Upper lobe of left lung (tissue), 6 donors: ENCODE results near the gene CACNA1S. TPM values are rescaled to one million over a fixed set of nuclear protein-coding genes. Genes with fewer than 3 reads are reported as not detected.

Experiments
- ATAC-seq, 2 donors: fragments of 200-7000 bp; cut with Tn5 transposase; one replicate each; pipeline ENCODE4 v1.9.1; 2022; ENCODE audit warnings: mild to moderate bottlenecking in 2 of 2, moderate library complexity in 2 of 2; ENCODE audit not compliant: low FRiP score in 2 of 2
- DNase-seq, 2 donors: peaks; one replicate each; pipeline ENCODE4 v3.0.0-alpha.2; 2019 to 2020
- H3K27ac ChIP-seq, 4 donors: fragments of 200-600 bp; sonication (generic); one replicate each; pipeline ENCODE4 v1.5.1; 2016 to 2019
- H3K27me3 ChIP-seq, 4 donors: fragments of 200-600 bp; sonication (generic); one replicate each; pipeline ENCODE4 v1.5.1; 2017 to 2019
- H3K36me3 ChIP-seq, 4 donors: fragments of 200-600 bp; sonication (generic); one replicate each; pipeline ENCODE4 v1.5.1; 2016 to 2019
- H3K4me1 ChIP-seq, 4 donors: fragments of 200-600 bp; sonication (generic); one replicate each; pipeline ENCODE4 v1.5.1; 2018 to 2019
- H3K4me3 ChIP-seq, 4 donors: fragments of 200-600 bp; sonication (generic); one replicate each; pipeline ENCODE4 v1.5.1; 2017 to 2019; ENCODE audit warnings: mild to moderate bottlenecking in 2 of 4, moderate library complexity in 1 of 4
- H3K9me3 ChIP-seq, 4 donors: fragments of 200-600 bp; sonication (generic); one replicate each; pipeline ENCODE4 v1.5.1; 2018 to 2019
- CTCF ChIP-seq, 6 experiments: fragments of 450-650 bp in 4 of 6; fragments of 200-600 bp in 2 of 6; sonication (generic) in 2 of 6; IDR thresholded peaks; one replicate each; pipeline ENCODE4 v1.5.1; 2016 to 2019; ENCODE audit warnings: antibody characterized with exemption in 6 of 6
- EP300 ChIP-seq, 4 donors: sonication (generic); formaldehyde crosslinking; IDR thresholded peaks; one replicate each; pipeline ENCODE4 v1.5.1; 2017; ENCODE audit warnings: antibody characterized with exemption in 4 of 4, control low read depth in 2 of 4
- POLR2A ChIP-seq, 4 donors: fragments of 450-650 bp; IDR thresholded peaks; one replicate each; pipeline ENCODE4 v1.5.1; 2016 to 2017; ENCODE audit warnings: antibody characterized with exemption in 4 of 4, mild to moderate bottlenecking in 2 of 4
- POLR2AphosphoS5 ChIP-seq, 2 donors: sonication (generic); formaldehyde crosslinking; IDR thresholded peaks; one replicate each; pipeline ENCODE4 v1.5.1; 2017; ENCODE audit warnings: antibody characterized with exemption in 2 of 2
- WGBS, 2 donors: methylation state at CpG; one replicate each; pipeline ENCODE4 v1.1.5; 2017 to 2018; 5-methylcytosine and 5-hydroxymethylcytosine counted together
- total RNA-seq, 6 donors: library from RNA; depleted of rRNA in 4 of 6; stranded (reverse); fragments of >200 nt in 4 of 6; gene quantifications; one replicate each; pipeline versions ENCODE4 v1.1.0 to v1.2.1, GENCODE V29; 2016 to 2021
- donor health status: DM: no; HTN: no; CAD: no; lungs with moderate emphysema.
- donor health status: DM: no; HTN: yes; CAD: no; lungs with severe emphysema.

The CACNA1S gene
- total RNA-seq, 6 donors from 2014 or later = 0.03 to 0.30 (median 0.10) TPM; not detected in 3

- Histone ChIP-seq H3K27me3 (no peaks in the 10 kb centered on the region), H3K36me3 (peaks cover 0 to 2% (median 0%) of the 10 kb centered on the region in 4 donors), H3K4me1 (peaks cover 4 to 23% (median 12%) of the 10 kb centered on the region in 4 donors), H3K4me3 (no peak overlapping the region), H3K9me3 (no peaks in the 10 kb centered on the region), H3K27ac (no peak overlapping the region)
- TF ChIP-seq EP300 (IDR thresholded peaks at IDR 0.05) (no peak), POLR2AphosphoS5 (IDR thresholded peaks at IDR 0.05) (no peak), POLR2A (IDR thresholded peaks at IDR 0.05) (no peak), CTCF (IDR thresholded peaks at IDR 0.05) (no peak)
- 86 to 93% methylated on average over 7 to 11 of the region's 11 CpGs for WGBS, 2 donors
- DNase-seq (no peak), ATAC-seq (no peak)
Measured at GRCh38 chr1:201009962-201010645, 102.1 kb downstream of the CACNA1S start.

- H3K27me3 ChIP-seq = no peaks in the 10 kb centered on the region
- H3K36me3 ChIP-seq = peaks cover 0 to 8% (median 3%) of the 10 kb centered on the region in 4 donors
- H3K27ac ChIP-seq = no peak overlapping the region
- TF ChIP-seq EP300 (IDR thresholded peaks at IDR 0.05) = no peak
- no peak for TF ChIP-seq CTCF (IDR thresholded peaks at IDR 0.05)
- no peak for TF ChIP-seq POLR2A (IDR thresholded peaks at IDR 0.05)
- no peak for TF ChIP-seq POLR2AphosphoS5 (IDR thresholded peaks at IDR 0.05)
- H3K4me1 ChIP-seq = peaks cover 0 to 11% (median 5%) of the 10 kb centered on the region in 4 donors
- no peak overlapping the region for H3K4me3 ChIP-seq
- no peaks in the 10 kb centered on the region for H3K9me3 ChIP-seq
- DNase-seq (no peak), ATAC-seq (no peak)
- whole genome bisulfite sequencing, 2 donors = 92 to 97% methylated on average over 16 to 22 of the region's 22 CpGs
Measured at GRCh38 chr1:201008666-201009360, 103.4 kb downstream of the CACNA1S start.

GRCh38 chr1:201007481-201007880, 104.7 kb downstream of the CACNA1S start:
- Histone ChIP-seq H3K4me1 (no peaks in the 10 kb centered on the region), H3K27ac (no peak overlapping the region), H3K4me3 (no peak overlapping the region), H3K27me3 (no peaks in the 10 kb centered on the region), H3K9me3 (no peaks in the 10 kb centered on the region), H3K36me3 (peaks cover 0 to 8% (median 3%) of the 10 kb centered on the region in 4 donors)
- no peak for TF ChIP-seq EP300 (IDR thresholded peaks at IDR 0.05)
- no peak for TF ChIP-seq CTCF (IDR thresholded peaks at IDR 0.05)
- no peak for TF ChIP-seq POLR2A (IDR thresholded peaks at IDR 0.05)
- no peak for TF ChIP-seq POLR2AphosphoS5 (IDR thresholded peaks at IDR 0.05)
- ATAC-seq (no peak), DNase-seq (no peak)
- WGBS, 2 donors = 88 to 97% methylated on average over 3 to 5 of the region's 5 CpGs

- DNase-seq (no peak), ATAC-seq (no peak)
- H3K27me3 ChIP-seq = no peaks in the 10 kb centered on the region
- 46 to 79% methylated on average over 2 of the region's 2 CpGs for WGBS, 2 donors
- H3K36me3 ChIP-seq = peaks cover 0 to 8% (median 3%) of the 10 kb centered on the region in 4 donors
- no peak overlapping the region for H3K27ac ChIP-seq
- H3K4me3 ChIP-seq = no peak overlapping the region
- H3K4me1 ChIP-seq = no peaks in the 10 kb centered on the region
- no peaks in the 10 kb centered on the region for H3K9me3 ChIP-seq
- TF ChIP-seq EP300 (IDR thresholded peaks at IDR 0.05) (no peak), POLR2A (IDR thresholded peaks at IDR 0.05) (no peak), CTCF (IDR thresholded peaks at IDR 0.05) (no peak), POLR2AphosphoS5 (IDR thresholded peaks at IDR 0.05) (no peak)
Measured at GRCh38 chr1:201006450-201006849, 105.8 kb downstream of the CACNA1S start.
